NCI-H524 (cell line): ENCODE measurements around the gene MGLL.

Experiments
- DNase-seq, 2 experiments: peaks; one replicate each; lab custom pipeline; 2025; lab: John Stamatoyannopoulos, UW

MGLL gene

DNA sequence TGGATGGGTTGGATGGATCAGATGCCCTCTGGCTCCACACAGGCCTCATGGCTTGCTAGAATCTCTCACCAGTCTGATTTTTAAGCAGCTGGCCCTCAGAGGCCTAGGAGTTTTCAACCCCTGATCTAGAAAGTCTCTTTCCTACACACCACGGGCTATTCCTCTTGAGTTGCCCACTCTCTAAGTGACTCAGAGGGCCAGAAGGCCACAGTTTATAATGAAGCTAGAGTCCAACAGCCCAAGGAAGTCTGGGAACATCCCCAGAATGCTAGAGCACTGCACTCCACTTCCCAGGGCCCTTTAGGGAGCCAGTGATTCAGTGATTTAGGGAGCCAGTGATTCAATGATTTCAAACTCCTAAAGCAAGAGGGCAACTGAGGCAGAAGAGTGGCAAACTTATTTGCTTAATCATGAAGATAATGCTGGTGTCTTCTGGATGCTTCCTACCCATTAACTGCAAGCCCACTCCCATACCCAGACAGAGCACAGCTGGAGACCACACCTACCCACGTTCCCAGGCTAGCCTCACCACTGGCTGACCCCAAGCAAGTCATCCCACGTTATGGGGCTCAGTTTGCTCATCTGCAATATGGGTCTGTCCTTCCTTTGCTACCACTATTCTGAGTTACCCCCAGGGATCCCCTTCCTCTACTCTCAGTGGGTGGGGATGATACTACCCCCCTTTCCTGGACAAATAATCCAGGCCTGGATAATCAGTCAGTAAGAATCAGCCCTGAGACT lies 112.8 kb downstream of the MGLL start:
- DNase-seq = no peak

DNA sequence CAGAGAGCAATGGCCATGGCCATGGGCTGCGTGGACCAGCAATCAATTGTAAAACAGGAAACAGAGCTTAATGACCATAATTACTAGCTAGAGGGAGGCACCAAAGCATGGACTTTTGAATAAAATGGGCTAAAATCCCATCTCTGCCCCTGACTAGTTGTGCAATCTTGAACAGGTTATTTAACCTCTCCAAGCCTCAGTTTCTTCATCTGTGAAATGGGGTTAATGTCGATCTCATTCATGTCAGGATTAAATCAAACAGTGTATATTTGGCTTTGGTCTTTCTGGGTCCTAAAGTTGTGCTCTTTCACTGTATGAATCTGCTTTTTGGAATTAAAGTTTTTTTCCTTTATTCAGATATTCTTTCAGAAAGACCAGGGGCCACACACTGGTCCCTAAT lies 113.5 kb downstream of the MGLL start:
- DNase-seq = no peak

GRCh38 chr3:127707851-127708411 lies 114.4 kb downstream of the MGLL start:
- DNase-seq = no peak

DNA sequence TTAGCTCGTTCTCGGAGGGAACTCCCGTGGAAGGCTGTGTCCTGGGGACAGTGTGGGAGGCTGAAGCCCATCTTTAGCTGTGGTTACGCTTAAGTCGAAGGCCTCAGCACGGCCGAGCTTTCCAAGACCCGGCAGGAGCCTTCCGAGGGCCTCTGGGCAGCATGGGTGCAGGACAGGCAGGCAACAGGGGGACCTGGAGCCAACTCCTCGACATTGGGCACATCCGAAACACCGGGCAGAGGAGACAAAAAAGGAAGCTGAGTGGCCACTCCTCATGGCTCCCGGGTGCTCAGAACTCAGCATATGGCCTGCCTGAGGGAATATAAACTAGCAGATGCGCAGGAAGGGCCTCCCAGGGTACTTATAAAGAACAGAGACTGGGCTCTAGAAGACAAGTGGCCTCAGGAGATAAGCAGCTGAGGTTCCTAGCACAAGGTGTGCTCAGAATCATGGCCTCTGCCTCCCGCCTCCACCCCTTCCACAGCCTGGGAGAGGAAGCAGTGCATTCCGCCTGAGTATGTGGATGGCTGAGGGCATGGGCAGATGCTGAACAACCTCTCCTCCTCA lies 115.4 kb downstream of the MGLL start:
- peak; percentile 94 to 98 for DNase-seq

GRCh38 chr3:127706312-127706711 lies 116.0 kb downstream of the MGLL start:
- no peak for DNase-seq

DNA sequence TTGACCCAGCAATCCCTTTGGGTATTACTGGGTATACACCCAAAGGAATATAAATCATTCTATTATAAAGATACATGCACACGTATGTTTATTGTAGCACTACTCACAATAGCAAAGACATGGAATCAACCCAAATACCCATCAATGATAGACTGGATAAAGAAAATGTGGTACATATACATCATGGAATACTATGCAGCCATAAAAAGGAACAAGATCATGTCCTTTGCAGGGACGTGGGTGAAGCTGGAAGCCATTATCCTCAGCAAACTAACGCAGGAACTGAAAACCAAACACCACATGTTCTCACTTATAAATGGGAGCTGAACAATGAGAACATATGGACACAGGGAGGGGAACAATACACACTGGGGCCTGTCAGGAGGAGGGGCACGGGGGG lies 117.5 kb downstream of the MGLL start:
- DNase-seq = peak; percentile 70 to 84

- DNase-seq = no peak
Measured at GRCh38 chr3:127702151-127702578, 120.2 kb downstream of the MGLL start.

DNA sequence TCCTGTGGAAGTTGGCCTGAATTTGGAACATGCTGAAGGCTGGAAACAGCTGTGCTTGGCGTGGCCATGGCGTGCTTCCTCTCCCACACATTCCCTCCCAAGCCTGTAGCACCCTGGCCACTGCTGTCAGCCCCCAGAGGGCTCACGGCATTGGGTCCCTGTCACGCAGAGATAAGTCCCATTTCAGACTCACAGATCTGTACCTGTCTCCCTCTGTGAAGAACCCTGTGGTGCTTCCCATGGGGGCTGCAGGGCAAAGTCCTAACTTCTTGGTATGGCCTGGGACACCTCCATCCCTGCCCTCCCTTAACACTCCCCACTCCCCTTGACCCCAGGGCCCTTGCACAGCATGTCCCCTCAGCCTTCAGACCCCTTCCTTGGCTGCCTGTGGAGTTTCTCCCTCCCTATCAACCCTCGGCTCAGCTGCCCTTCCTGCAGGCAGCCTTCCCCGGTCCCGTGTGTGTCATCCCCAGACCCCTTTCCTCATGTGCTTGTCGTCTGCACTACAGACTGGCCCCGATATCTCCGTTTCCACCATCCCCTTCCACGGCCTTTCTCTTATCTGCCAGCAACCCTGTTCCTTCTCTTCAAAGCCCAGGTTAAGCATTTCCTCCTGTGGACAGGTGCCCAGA lies 120.9 kb downstream of the MGLL start:
- DNase-seq = no peak

DNA sequence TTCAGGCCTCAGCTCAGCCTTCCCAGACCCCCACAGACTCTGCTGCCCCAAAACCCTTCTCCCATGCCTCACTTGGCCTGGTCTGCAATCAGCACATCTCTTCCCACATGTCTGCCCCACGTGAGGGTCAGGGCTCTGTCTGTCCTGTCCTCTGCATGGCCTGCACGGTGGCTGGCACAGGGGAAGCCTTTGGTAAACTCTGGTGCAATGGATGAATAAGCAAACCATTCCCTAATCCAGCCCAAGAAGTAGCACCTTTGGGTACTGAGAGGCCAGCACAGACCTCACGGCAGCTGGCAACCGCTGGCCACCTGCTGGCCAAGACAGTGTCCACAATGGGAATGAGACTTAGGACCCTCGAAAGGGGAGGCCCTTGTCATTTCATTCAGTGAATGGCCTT lies 121.9 kb downstream of the MGLL start:
- DNase-seq = peak in 1 of 2 experiments; percentile 52

DNA sequence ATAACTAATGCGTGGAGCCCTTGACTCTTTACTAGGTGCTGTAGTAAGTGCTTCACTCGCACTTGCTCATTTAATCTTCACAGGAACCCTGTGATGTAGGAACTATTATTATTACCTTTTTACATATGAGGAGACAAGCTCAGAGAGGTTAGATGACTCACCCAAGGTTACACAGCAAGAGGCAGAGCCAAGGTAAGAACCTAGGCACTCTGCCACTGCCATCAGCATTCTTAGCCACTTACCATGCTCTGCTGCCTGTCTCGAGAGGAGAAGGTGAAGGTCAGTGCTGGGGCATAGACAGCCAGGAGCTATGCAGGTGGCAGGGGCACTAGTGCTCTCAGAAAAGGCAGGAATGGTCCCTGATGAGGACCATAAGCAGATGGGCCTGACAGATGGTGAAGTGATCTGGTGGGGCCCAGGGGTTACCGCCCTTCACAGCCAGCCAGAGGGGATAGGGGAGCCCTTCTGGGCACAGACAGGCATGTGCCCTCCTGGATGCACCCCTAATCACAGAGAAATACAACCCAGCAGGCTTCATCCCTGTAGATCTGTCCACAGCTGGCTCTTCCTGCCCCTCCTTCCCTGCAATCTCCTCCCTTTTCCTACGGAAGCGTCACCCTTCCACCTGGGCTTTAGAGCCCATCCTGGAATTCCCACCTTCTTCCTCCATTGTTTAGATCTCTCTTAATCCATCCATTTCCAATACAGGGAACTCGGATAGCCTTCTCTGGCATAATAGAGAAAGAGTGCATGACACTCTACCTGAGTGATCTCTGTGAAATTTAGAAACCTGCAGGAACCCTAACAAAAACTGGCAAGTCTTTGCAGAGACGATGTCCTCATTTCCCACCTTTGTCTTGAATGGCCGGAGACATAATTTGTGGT lies 122.7 kb downstream of the MGLL start:
- peak; percentile 100 for DNase-seq

GRCh38 chr3:127698691-127699415 lies 123.5 kb downstream of the MGLL start:
- DNase-seq = no peak

DNA sequence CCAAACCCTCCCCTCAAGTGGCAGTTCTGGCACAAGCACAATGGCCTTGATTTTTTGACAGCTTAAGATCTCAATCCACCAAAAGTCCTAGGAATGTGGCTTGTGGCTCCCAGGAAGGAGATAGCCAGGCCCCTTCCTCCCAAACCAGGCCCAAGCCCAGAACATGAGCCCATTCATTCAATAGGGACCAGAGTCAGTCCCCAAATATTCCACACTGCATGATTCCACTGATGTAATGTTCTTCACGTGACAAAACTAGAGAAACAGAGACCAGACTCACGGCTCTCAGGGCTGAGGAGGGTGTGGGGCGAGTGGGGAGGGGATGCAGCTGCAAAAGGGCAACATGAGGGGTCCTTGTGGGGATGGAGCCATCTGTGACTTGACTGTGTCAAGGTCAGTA lies 124.0 kb downstream of the MGLL start:
- DNase-seq = peak in 1 of 2 experiments; percentile 48

GRCh38 chr3:127697551-127698240 lies 124.6 kb downstream of the MGLL start:
- DNase-seq = peak; percentile 88 to 92

DNA sequence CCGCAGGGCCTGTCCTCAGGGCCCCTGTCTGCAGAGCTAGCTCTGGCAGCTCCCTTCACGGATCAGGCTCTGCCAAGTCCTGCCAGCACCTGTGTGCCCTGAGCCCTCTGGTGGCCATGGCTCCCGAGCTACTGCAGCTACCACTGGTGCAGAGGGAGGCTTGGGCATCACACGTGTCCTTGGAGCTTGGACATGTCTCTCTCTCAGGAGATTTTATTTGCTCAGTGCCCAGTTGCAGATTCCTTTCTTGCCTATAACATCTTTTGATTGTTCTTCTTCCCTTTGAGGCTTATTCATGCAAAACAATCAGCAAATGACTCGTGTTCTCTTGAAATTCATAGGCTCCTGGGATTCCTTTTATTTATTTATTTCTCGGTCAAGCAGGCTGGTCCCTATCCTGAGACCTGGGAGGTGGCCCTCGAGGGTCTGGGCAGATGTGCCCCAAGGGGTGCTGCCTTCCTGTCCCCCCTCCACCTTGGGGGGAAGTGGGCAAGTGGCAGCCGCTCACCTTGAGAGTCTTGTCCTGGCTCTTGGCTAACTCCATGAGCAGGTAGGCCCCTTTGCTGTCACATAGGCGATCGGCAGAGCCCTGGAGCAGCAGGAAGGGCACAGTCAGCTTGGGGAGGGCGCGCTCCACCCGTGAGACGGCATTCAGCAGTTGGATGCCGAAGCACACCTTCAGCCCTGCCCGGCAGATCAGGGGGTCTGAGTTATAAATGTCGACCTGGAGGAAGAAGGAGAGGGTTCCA lies 127.7 kb downstream of the MGLL start:
- DNase-seq = peak; percentile 47 to 85

DNA sequence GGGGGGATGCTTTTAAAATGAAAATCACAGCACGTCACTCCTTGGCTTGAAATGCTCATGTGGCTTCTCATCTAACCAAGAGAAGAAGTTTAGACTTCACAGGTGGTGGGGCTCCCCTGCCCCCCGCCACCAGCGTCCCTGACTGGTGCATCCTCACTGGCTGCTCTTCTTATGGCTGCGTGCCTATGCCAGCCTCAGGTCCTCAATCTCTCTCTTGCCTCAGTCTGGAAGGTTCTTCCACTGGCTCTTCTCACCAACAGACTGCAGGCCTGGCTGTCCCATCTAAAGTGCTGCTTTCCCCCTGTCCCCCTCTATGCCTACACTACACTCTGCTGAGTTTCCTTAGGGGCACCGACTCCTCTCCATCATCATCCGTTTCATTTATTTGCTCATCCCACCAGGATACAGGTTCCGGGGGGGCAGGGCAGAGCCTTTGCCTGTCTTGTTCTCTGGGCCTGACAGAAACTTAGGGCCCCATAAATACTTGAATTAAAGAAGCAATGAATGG lies 128.9 kb downstream of the MGLL start:
- DNase-seq = no peak

- no peak for DNase-seq
Measured at GRCh38 chr3:127692501-127693335, 129.6 kb downstream of the MGLL start.

- no peak for DNase-seq
Measured at GRCh38 chr3:127691974-127692373, 130.3 kb downstream of the MGLL start.

DNA sequence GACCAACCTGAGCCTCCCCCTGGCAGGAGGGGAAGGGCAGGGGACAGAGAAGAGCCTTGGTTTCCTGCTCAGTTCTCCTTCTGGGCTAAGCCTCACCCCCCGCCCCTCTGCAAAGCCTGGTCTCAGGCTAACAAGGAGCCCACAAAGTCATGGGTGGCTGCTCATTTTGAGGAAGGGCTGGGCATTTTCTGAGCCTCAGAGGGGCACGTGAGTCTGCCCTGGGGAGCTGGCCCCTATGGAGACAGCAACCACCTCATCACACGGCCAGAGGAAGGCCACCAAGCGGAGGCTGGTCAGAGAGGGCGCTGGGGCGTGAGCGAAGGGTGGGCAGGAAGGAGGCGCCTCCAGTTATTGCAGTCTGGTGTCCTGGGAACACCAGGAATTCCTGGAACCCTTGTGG lies 130.8 kb downstream of the MGLL start:
- DNase-seq = no peak
